ENCODE measurements around the gene NR2C2.

The NR2C2 gene

GRCh38 chr3:14909250-14909649 lies 38.1 kb upstream of the NR2C2 start:
- no peak for ATAC-seq
- TF ChIP-seq OSR1 (CRISPR knock-in tag; IDR thresholded peaks at IDR 0.05), result no peak
- TF ChIP-seq CREB5 (CRISPR knock-in tag; IDR thresholded peaks at IDR 0.05; ENCODE audit: low read depth), result no peak
- TF ChIP-seq CSDC2 (CRISPR knock-in tag; IDR thresholded peaks at IDR 0.05), result no peak
- TF ChIP-seq POU6F1 (CRISPR knock-in tag; IDR thresholded peaks at IDR 0.05; ENCODE audit: borderline replicate concordance, low read depth), result no peak
- no peak for TF ChIP-seq RARB (CRISPR knock-in tag; IDR thresholded peaks at IDR 0.05)
- TF ChIP-seq ISL1 (CRISPR knock-in tag; IDR thresholded peaks at IDR 0.05), result no peak
- no peak for TF ChIP-seq PATZ1 (CRISPR knock-in tag; IDR thresholded peaks at IDR 0.05; ENCODE audit: borderline replicate concordance)
- no peak for TF ChIP-seq GLIS3 (CRISPR knock-in tag; IDR thresholded peaks at IDR 0.05)
- no peak for TF ChIP-seq ZFP3 (CRISPR knock-in tag; IDR thresholded peaks at IDR 0.05)
- no peak for TF ChIP-seq TOX (CRISPR knock-in tag; IDR thresholded peaks at IDR 0.05; ENCODE audit: borderline replicate concordance)
- no peak for TF ChIP-seq ZNF70 (CRISPR knock-in tag; IDR thresholded peaks at IDR 0.05)
- TF ChIP-seq TCF4 (CRISPR knock-in tag; IDR thresholded peaks at IDR 0.05; ENCODE audit: borderline replicate concordance), result no peak
- no peak for TF ChIP-seq CSRNP3 (CRISPR knock-in tag; IDR thresholded peaks at IDR 0.05)
- no peak for TF ChIP-seq TSHZ2 (CRISPR knock-in tag; IDR thresholded peaks at IDR 0.05)
- no peak for TF ChIP-seq ZC3H10 (CRISPR knock-in tag; IDR thresholded peaks at IDR 0.05)
- no peak for TF ChIP-seq ZFP30 (CRISPR knock-in tag; IDR thresholded peaks at IDR 0.05)
- TF ChIP-seq BACH2 (CRISPR knock-in tag; IDR thresholded peaks at IDR 0.05; ENCODE audit: borderline replicate concordance), result no peak
- TF ChIP-seq ZNF8 (CRISPR knock-in tag; IDR thresholded peaks at IDR 0.05), result no peak
- no peak for TF ChIP-seq ESRRG (CRISPR knock-in tag; IDR thresholded peaks at IDR 0.05)
- TF ChIP-seq ZNF565 (CRISPR knock-in tag; conservative IDR thresholded peaks at IDR 0.05; ENCODE audit: low read depth), result no peak

- TF ChIP-seq RARB (CRISPR knock-in tag; IDR thresholded peaks at IDR 0.05) (no peak), BACH2 (CRISPR knock-in tag; IDR thresholded peaks at IDR 0.05; ENCODE audit: borderline replicate concordance) (no peak), TOX (CRISPR knock-in tag; IDR thresholded peaks at IDR 0.05; ENCODE audit: borderline replicate concordance) (no peak), GLIS3 (CRISPR knock-in tag; IDR thresholded peaks at IDR 0.05) (no peak), CREB5 (CRISPR knock-in tag; IDR thresholded peaks at IDR 0.05; ENCODE audit: low read depth) (no peak), POU6F1 (CRISPR knock-in tag; IDR thresholded peaks at IDR 0.05; ENCODE audit: borderline replicate concordance, low read depth) (no peak), SNAI2 (CRISPR knock-in tag; IDR thresholded peaks at IDR 0.05) (no peak), ZC3H10 (CRISPR knock-in tag; IDR thresholded peaks at IDR 0.05) (no peak)
- ATAC-seq, result no peak
Measured at GRCh38 chr3:14911651-14912050, 35.7 kb upstream of the NR2C2 start.
